Neural cell (in vitro differentiated cells): ENCODE results near the gene CYB5B. TPM values are rescaled to one million over a fixed set of nuclear protein-coding genes. Genes with fewer than 3 reads are reported as not detected.

Experiments
- H2AFZ ChIP-seq: fragments of 200-600, 300-800 bp; sonication (generic), shearing (Covaris generic); 2 replicates; pipeline ENCODE4 v1.6.0; 2014; ENCODE audit warnings: low read depth, mild to moderate bottlenecking, antibody characterized with exemption, low read length, moderate library complexity
- H3F3A ChIP-seq: fragments of 200-600 bp; shearing (Covaris generic); 2 replicates; pipeline ENCODE4 v1.6.1; 2016; ENCODE audit warnings: mild to moderate bottlenecking, moderate library complexity, mixed read lengths, antibody characterized with exemption, low read length; ENCODE audit not compliant: insufficient read depth, poor library complexity, severe bottlenecking
- H3K27ac ChIP-seq: fragments of 200-600, 300-800 bp; sonication (generic), shearing (Covaris generic); 2 replicates; pipeline ENCODE4 v1.5.1; 2014; ENCODE audit warnings: mild to moderate bottlenecking, low read length, moderate library complexity
- H3K27me3 ChIP-seq: fragments of 300-800, 200-600 bp; sonication (generic), shearing (Covaris generic); 2 replicates; pipeline ENCODE4 v1.6.0; 2014; ENCODE audit warnings: mild to moderate bottlenecking, low read depth, low read length, moderate library complexity; ENCODE audit not compliant: insufficient read depth
- H3K36me3 ChIP-seq: fragments of 300-800, 200-600 bp; sonication (generic), shearing (Covaris generic); 2 replicates; pipeline ENCODE4 v1.5.1; 2014; ENCODE audit warnings: mild to moderate bottlenecking, antibody characterized with exemption, low read length, moderate library complexity; ENCODE audit not compliant: insufficient read depth
- H3K4me2 ChIP-seq: fragments of 300-800, 200-600 bp; sonication (generic), shearing (Covaris generic); 2 replicates; pipeline ENCODE4 v1.6.0; 2014; ENCODE audit warnings: mild to moderate bottlenecking, low read length
- H3K4me3 ChIP-seq: fragments of 300-800, 200-600 bp; sonication (generic), shearing (Covaris generic); 2 replicates; pipeline ENCODE4 v1.5.1; 2014; ENCODE audit warnings: mild to moderate bottlenecking, low read length, moderate library complexity
- H3K79me2 ChIP-seq: fragments of 200-600 bp; shearing (Covaris generic); replicated peaks from 2 replicates; pipeline ENCODE4 v1.6.0; 2014; ENCODE audit warnings: mild to moderate bottlenecking, low read length, moderate library complexity; ENCODE audit not compliant: insufficient read depth
- H3K9ac ChIP-seq: fragments of 300-800, 200-600 bp; sonication (generic), shearing (Covaris generic); 2 replicates; pipeline ENCODE4 v1.6.1; 2016; ENCODE audit warnings: mild to moderate bottlenecking, low read length, mixed read lengths
- H3K9me2 ChIP-seq: fragments of 200-600 bp; shearing (Covaris generic); 2 replicates; pipeline ENCODE4 v1.6.1; 2016; ENCODE audit warnings: mild to moderate bottlenecking, low read length, mixed read lengths; ENCODE audit not compliant: insufficient read depth
- H3K9me3 ChIP-seq: fragments of 200-600, 300-800 bp; sonication (generic), shearing (Covaris generic); 2 replicates; pipeline ENCODE4 v1.6.1; 2016; ENCODE audit warnings: mild to moderate bottlenecking, mixed run types, low read length, moderate library complexity, mixed read lengths
- H4K20me1 ChIP-seq: fragments of 200-600 bp; shearing (Covaris generic); 2 replicates; pipeline ENCODE4 v1.6.1; 2016; ENCODE audit warnings: mild to moderate bottlenecking, mixed run types; ENCODE audit not compliant: insufficient read depth
- EP300 ChIP-seq: fragments of 450-650 bp; conservative IDR thresholded peaks from 2 replicates; pipeline ENCODE4 v1.6.1; 2014; ENCODE audit warnings: antibody characterized with exemption, mild to moderate bottlenecking, moderate library complexity; ENCODE audit not compliant: poor library complexity, severe bottlenecking
- EZH2 ChIP-seq: fragments of 200-600, 300-800 bp; shearing (Covaris generic), sonication (generic); IDR thresholded peaks from 2 replicates; pipeline ENCODE4 v1.6.1; 2014; ENCODE audit warnings: antibody characterized with exemption, low read length, borderline replicate concordance, mild to moderate bottlenecking; ENCODE audit not compliant: insufficient read depth, poor library complexity, severe bottlenecking
- MXI1 ChIP-seq: fragments of 450-650 bp; conservative IDR thresholded peaks from 2 replicates; pipeline ENCODE4 v1.6.1; 2014; ENCODE audit warnings: antibody characterized with exemption, mild to moderate bottlenecking; ENCODE audit not compliant: poor library complexity, severe bottlenecking
- POLR2AphosphoS5 ChIP-seq: IDR thresholded peaks from 2 replicates; pipeline ENCODE4 v1.6.1; 2012
- RAD21 ChIP-seq: fragments of 450-650 bp; conservative IDR thresholded peaks from 2 replicates; pipeline ENCODE4 v1.6.1; 2014; ENCODE audit warnings: antibody characterized with exemption, mild to moderate bottlenecking, moderate library complexity
- REST ChIP-seq: IDR thresholded peaks from 2 replicates; pipeline ENCODE4 v1.6.1; 2012; ENCODE audit warnings: borderline replicate concordance
- SMC3 ChIP-seq: fragments of 450-650 bp; conservative IDR thresholded peaks from 2 replicates; pipeline ENCODE4 v1.6.1; 2014; ENCODE audit warnings: antibody characterized with exemption, mild to moderate bottlenecking, moderate library complexity; ENCODE audit not compliant: poor library complexity
- TAF1 ChIP-seq: IDR thresholded peaks from 2 replicates; pipeline ENCODE4 v1.6.1; 2012; ENCODE audit warnings: low read depth
- polyA plus RNA-seq: library from polyadenylated mRNA; depleted of rRNA; stranded (reverse); fragments of >200 nt; gene quantifications from 2 replicates; pipeline ENCODE4 v1.2.3, GENCODE V29; 2014
- TF ChIP-seq, protein P1 (sequence below): fragments of 450-650 bp; IDR thresholded peaks from 2 replicates; pipeline ENCODE4 v1.5.1; 2014; ENCODE audit warnings: antibody characterized with exemption, mild to moderate bottlenecking, moderate library complexity; ENCODE audit not compliant: poor library complexity, severe bottlenecking

The CYB5B gene
- polyA plus RNA-seq, 1 donor from 2014 or later: 70.4 TPM

- no peak overlapping the region for H3K27ac ChIP-seq
- H3K4me3 ChIP-seq: no peak overlapping the region
- no peaks in the 10 kb centered on the region for H3K36me3 ChIP-seq
- no peak for TF ChIP-seq REST
- no peak for TF ChIP-seq POLR2AphosphoS5
- TF ChIP-seq SMC3: no peak
- no peak for TF ChIP-seq RAD21
- no peak for TF ChIP-seq EP300
- TF ChIP-seq MXI1: no peak
- TF ChIP-seq EZH2: no peak
- no peak for TF ChIP-seq TAF1
- TF ChIP-seq, protein P1, sequence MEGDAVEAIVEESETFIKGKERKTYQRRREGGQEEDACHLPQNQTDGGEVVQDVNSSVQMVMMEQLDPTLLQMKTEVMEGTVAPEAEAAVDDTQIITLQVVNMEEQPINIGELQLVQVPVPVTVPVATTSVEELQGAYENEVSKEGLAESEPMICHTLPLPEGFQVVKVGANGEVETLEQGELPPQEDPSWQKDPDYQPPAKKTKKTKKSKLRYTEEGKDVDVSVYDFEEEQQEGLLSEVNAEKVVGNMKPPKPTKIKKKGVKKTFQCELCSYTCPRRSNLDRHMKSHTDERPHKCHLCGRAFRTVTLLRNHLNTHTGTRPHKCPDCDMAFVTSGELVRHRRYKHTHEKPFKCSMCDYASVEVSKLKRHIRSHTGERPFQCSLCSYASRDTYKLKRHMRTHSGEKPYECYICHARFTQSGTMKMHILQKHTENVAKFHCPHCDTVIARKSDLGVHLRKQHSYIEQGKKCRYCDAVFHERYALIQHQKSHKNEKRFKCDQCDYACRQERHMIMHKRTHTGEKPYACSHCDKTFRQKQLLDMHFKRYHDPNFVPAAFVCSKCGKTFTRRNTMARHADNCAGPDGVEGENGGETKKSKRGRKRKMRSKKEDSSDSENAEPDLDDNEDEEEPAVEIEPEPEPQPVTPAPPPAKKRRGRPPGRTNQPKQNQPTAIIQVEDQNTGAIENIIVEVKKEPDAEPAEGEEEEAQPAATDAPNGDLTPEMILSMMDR: no peak
- H3K9ac ChIP-seq: no peak overlapping the region
- H3F3A ChIP-seq: no peaks in the 10 kb centered on the region
- no peaks in the 10 kb centered on the region for H4K20me1 ChIP-seq
- H3K9me3 ChIP-seq: no peaks in the 10 kb centered on the region
- no peak overlapping the region for H2AFZ ChIP-seq
- H3K27me3 ChIP-seq: no peaks in the 10 kb centered on the region
- no peaks in the 10 kb centered on the region for H3K9me2 ChIP-seq
- H3K79me2 ChIP-seq: no peaks in the 10 kb centered on the region
- no peak overlapping the region for H3K4me2 ChIP-seq
Measured at GRCh38 chr16:69393898-69394849, 30.2 kb upstream of the CYB5B start.

DNA sequence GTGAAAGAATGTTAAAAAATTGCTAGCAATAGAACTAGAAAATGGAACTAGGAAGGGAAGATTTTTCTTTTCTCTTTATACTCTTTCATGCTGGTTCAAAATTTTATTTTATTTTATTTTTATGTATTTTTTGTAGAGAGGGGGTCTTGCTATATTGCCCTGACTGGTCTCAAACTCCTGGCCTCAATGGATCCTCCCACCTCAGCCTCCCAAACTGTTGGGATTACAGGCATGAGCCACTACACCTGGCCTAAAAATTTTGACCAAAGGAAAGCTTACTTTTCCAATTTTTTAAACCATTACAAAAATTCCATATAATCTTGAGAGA is 28.6 kb upstream of the CYB5B start:
- no peak overlapping the region for H3K4me3 ChIP-seq
- H3K9me3 ChIP-seq: no peaks in the 10 kb centered on the region
- H3K4me2 ChIP-seq: no peak overlapping the region
- no peak overlapping the region for H2AFZ ChIP-seq
- H3K36me3 ChIP-seq: no peaks in the 10 kb centered on the region
- no peaks in the 10 kb centered on the region for H3K27me3 ChIP-seq
- H3K9me2 ChIP-seq: no peaks in the 10 kb centered on the region
- no peaks in the 10 kb centered on the region for H3F3A ChIP-seq
- H4K20me1 ChIP-seq: no peaks in the 10 kb centered on the region
- TF ChIP-seq EP300 (no peak), SMC3 (no peak), EZH2 (no peak), RAD21 (no peak), REST (no peak), MXI1 (no peak), TAF1 (no peak), POLR2AphosphoS5 (no peak)
- TF ChIP-seq, protein P1: no peak
- peak overlapping the region; percentile 36 for H3K9ac ChIP-seq
- H3K27ac ChIP-seq: peak overlapping the region; percentile 71
- no peaks in the 10 kb centered on the region for H3K79me2 ChIP-seq
